ENCODE results near the gene CIRBP.

- TF ChIP-seq ZBTB7A (IDR thresholded peaks at IDR 0.05; ENCODE audit: low read depth) (no peak), REST (IDR thresholded peaks at IDR 0.05; ENCODE audit: low read depth) (no peak), YY1 (IDR thresholded peaks at IDR 0.05; ENCODE audit: low read depth) (no peak), EP300 (IDR thresholded peaks at IDR 0.05; ENCODE audit: borderline replicate concordance) (no peak), TAF1 (IDR thresholded peaks at IDR 0.05; ENCODE audit: low read depth) (no peak), CREB1 (IDR thresholded peaks at IDR 0.05; ENCODE audit: low read depth) (no peak)
Measured at GRCh38 chr19:1280636-1281568, 11.8 kb downstream of the CIRBP start.

Data from Ishikawa (cell line).